ENCODE measurements around the gene MFSD12. TPM values are rescaled to one million over a fixed set of nuclear protein-coding genes. Genes with fewer than 3 reads are reported as not detected.

The MFSD12 gene
- total and polyA plus RNA-seq, 7 donors, result 2.4 to 53.5 (median 22.1) TPM

DNA sequence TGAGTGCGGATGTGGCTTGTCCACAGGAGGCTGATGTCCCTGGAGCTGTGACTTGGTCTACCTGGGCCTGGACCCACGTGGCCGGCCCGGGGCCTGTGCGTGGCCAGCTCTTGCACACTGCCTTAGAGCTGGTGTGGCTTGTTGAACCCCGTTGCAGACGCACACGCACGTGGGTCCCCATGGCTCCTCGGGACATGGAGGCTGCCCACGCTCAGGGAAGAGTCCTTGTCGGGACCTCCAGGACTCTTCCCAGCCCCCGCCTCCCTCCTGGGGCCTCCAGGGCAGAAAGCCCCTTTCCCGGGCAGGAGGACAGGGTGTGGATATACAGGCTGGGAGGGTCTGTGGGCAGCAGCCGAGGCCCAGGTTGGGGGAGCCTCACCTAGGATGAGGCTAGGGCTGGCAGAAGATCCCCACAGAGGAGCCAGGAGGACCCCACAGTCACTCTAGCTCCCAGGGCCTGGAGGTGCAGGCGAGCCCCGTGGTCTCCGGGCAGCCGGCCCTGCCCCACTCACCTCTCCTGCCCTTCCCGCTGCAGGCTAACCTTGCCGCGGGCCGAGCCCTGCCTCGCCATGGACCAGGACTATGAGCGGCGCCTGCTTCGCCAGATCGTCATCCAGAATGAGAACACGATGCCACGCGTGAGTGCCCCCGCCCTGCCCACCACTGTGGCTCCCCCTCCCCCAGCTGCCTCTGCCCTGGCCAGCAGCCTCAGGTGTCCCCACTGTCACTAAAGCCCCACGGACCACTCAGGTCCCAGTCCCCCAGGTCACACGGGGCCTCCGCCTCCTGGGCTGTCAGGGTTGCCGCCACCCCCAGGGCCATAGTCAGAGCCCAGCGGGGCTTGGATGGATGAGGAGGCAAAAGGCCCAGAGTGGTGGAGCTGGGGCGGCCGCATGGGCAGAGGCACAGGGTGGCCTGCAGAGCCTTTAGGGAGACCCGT, 34.7 kb downstream of the MFSD12 start:
- no peaks in the 10 kb centered on the region for H3K4me1 ChIP-seq
- TF ChIP-seq, protein P1, sequence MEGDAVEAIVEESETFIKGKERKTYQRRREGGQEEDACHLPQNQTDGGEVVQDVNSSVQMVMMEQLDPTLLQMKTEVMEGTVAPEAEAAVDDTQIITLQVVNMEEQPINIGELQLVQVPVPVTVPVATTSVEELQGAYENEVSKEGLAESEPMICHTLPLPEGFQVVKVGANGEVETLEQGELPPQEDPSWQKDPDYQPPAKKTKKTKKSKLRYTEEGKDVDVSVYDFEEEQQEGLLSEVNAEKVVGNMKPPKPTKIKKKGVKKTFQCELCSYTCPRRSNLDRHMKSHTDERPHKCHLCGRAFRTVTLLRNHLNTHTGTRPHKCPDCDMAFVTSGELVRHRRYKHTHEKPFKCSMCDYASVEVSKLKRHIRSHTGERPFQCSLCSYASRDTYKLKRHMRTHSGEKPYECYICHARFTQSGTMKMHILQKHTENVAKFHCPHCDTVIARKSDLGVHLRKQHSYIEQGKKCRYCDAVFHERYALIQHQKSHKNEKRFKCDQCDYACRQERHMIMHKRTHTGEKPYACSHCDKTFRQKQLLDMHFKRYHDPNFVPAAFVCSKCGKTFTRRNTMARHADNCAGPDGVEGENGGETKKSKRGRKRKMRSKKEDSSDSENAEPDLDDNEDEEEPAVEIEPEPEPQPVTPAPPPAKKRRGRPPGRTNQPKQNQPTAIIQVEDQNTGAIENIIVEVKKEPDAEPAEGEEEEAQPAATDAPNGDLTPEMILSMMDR (IDR thresholded peaks at IDR 0.05), result no peak
- TF ChIP-seq POLR2A (IDR thresholded peaks at IDR 0.05) (no peak), EP300 (IDR thresholded peaks at IDR 0.05) (no peak), POLR2AphosphoS5 (IDR thresholded peaks at IDR 0.05) (no peak)
- H3K9me3 ChIP-seq, result no peaks in the 10 kb centered on the region
- H3K27me3 ChIP-seq, result no peaks in the 10 kb centered on the region
- H3K36me3 ChIP-seq, result peaks cover 17 to 56% (median 31%) of the 10 kb centered on the region in 4 donors
- H3K27ac ChIP-seq, result no peak overlapping the region
- H3K4me3 ChIP-seq, result no peak overlapping the region
- intact Hi-C loops (cut with DNase I), result no loop called here
- DNase-seq, result no peak
- WGBS, 2 donors, result 95 to 97% methylated on average over 40 of the region's 40 CpGs

DNA sequence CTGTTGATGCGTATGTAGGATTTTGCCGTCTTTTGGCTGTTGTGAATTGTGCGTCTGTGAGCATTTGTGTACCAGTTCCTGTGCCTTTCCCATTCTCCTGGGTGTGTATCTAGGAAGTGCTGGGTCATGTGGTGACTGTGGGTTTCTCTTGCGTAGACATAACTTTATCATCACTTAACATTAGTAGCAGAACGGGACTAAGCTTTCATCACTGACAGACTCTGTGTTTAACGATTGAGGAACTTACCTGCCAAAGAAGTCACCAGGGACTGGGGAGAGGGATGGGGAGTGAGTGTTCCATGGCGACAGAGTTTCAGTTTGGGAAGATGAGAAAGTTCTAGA, 36.3 kb downstream of the MFSD12 start:
- peaks cover 0 to 13% (median 11%) of the 10 kb centered on the region in 4 donors for H3K4me1 ChIP-seq
- peaks cover 3 to 40% (median 18%) of the 10 kb centered on the region in 4 donors for H3K36me3 ChIP-seq
- DNase-seq, result no peak
- no peak overlapping the region for H3K27ac ChIP-seq
- 87 to 89% methylated on average over 7 of the region's 7 CpGs for WGBS, 2 donors
- TF ChIP-seq EP300 (IDR thresholded peaks at IDR 0.05) (no peak), POLR2AphosphoS5 (IDR thresholded peaks at IDR 0.05) (no peak), POLR2A (IDR thresholded peaks at IDR 0.05) (no peak)
- TF ChIP-seq, protein P1 (IDR thresholded peaks at IDR 0.05), result no peak
- H3K27me3 ChIP-seq, result no peaks in the 10 kb centered on the region
- intact Hi-C loops (cut with DNase I), result no loop called here
- no peaks in the 10 kb centered on the region for H3K9me3 ChIP-seq
- no peak overlapping the region for H3K4me3 ChIP-seq

DNA sequence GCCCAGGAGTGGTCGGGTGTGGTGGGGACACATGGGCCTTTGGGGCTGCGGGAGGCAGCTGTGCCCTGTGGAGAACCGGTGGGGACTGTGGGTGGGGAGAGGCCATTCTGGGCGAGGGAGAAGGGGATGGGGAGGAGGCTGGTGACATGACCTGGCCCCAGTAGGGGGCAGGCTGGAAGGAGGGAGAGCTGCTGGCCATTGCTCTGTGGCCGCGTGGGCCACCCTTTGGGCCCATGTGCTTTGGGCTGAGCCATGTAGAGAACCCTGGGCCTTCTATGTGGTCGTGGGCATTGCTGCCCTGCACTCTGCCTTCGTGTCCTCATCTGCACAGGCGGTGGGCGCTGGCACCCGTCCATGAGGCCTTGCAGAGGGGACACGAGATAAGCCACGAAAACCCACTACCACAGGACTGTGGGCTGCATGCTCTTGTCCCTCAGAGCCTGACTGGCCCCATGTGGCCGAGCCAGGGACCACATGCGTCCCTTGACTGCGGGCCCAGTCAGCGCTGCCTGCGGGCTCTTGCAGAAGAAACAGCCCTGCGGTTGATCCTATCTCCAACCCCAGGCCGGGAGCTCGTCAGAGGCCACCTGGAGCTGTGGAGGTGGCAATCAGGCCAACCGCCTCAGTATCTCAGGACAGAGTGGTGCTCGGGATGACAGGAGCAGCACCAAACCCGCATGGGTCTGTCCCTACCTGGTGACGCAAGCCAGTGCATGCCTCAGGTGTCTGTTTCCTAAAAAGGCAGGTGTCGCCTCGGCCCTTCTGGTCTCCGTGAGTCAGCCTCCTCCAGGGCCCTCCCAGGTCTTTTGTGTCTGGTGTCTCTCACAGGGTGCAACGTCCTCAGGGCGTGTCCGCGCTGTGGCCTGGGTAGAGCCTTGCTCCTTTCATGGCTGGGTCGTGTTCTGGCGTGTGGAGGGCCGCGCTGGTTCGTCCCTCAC, 37.0 kb downstream of the MFSD12 start:
- TF ChIP-seq EP300 (IDR thresholded peaks at IDR 0.05) (no peak), POLR2AphosphoS5 (IDR thresholded peaks at IDR 0.05) (no peak), POLR2A (IDR thresholded peaks at IDR 0.05) (no peak)
- TF ChIP-seq, protein P1 (IDR thresholded peaks at IDR 0.05), result no peak
- Histone ChIP-seq H3K36me3 (peaks cover 3 to 34% (median 13%) of the 10 kb centered on the region in 4 donors), H3K27ac (no peak overlapping the region), H3K4me3 (no peak overlapping the region), H3K27me3 (no peaks in the 10 kb centered on the region), H3K4me1 (peaks cover 0 to 19% (median 14%) of the 10 kb centered on the region in 4 donors), H3K9me3 (no peaks in the 10 kb centered on the region)
- intact Hi-C loops (cut with DNase I), result no loop called here
- 85 to 89% methylated on average over 37 of the region's 37 CpGs for WGBS, 2 donors
- DNase-seq, result no peak

DNA sequence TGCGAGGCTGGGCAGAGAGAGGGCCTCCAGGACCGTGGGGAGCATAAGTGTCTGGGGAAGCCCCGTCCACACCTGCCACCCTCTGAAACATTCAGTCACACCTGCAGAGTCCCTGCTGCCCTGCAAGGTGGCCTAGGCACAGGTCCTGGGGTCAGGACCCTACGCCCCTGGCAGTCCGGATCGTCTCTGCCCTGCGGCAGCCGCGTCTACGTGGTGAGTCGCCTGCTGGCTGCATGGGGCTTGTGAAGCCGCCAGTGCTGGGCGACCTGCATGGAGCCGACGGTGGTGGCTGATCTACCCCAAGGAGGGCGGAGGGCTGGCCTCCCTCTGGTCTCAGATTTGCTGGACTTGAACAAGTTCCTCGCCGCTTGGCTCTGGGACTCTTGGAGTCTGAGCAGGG, 38.3 kb downstream of the MFSD12 start:
- Histone ChIP-seq H3K27ac (no peak overlapping the region), H3K9me3 (no peaks in the 10 kb centered on the region), H3K36me3 (peaks cover 0 to 23% (median 7%) of the 10 kb centered on the region in 4 donors), H3K4me3 (no peak overlapping the region), H3K27me3 (no peaks in the 10 kb centered on the region), H3K4me1 (peaks cover 0 to 26% (median 14%) of the 10 kb centered on the region in 4 donors)
- DNase-seq, result no peak
- intact Hi-C loops (cut with DNase I), result no loop called here
- TF ChIP-seq, protein P1 (IDR thresholded peaks at IDR 0.05), result no peak
- TF ChIP-seq POLR2AphosphoS5 (IDR thresholded peaks at IDR 0.05) (no peak), EP300 (IDR thresholded peaks at IDR 0.05) (no peak), POLR2A (IDR thresholded peaks at IDR 0.05) (no peak)
- WGBS, 2 donors, result 91 to 93% methylated on average over 18 of the region's 18 CpGs
